Esophagus muscularis mucosa (tissue), 3 donors: Measurements from ENCODE around the gene IFT20.

Source experiments
- POLR2A ChIP-seq: fragments of 450-650 bp; IDR thresholded peaks from one replicate; pipeline ENCODE4 v1.6.1; 2017; ENCODE audit warnings: antibody characterized with exemption, moderate library complexity, mild to moderate bottlenecking, low read depth
- TF ChIP-seq, protein P1 (sequence below), 3 experiments: fragments of 200-600 bp in 2 of 3; fragments of 450-650 bp in 1 of 3; sonication (generic) in 2 of 3; IDR thresholded peaks; one replicate each; pipeline ENCODE4 v1.5.1; 2017 to 2019; ENCODE audit warnings: antibody characterized with exemption in 3 of 3, mild to moderate bottlenecking in 2 of 3, moderate library complexity in 1 of 3

DNA sequence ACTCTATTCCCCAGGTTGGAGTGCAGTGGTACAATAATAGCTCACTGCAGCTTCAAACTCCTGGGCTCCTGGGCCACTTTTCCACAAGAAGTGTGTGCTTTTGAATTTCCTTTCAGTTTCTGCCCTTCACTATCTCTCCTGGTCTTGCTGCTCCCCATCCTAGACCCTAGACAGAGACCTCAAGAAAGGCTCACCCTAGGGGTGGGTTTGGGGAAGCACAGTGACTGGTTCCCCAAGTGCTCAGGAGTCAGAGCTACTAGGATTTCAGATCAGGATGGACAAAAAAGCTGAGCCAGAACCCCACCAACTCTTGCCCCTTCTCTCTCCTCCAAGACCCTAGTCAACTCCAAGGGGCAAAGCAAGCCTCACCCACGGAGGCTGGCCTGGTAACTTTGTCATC lies 31.3 kb upstream of the IFT20 start:
- TF ChIP-seq, protein P1, sequence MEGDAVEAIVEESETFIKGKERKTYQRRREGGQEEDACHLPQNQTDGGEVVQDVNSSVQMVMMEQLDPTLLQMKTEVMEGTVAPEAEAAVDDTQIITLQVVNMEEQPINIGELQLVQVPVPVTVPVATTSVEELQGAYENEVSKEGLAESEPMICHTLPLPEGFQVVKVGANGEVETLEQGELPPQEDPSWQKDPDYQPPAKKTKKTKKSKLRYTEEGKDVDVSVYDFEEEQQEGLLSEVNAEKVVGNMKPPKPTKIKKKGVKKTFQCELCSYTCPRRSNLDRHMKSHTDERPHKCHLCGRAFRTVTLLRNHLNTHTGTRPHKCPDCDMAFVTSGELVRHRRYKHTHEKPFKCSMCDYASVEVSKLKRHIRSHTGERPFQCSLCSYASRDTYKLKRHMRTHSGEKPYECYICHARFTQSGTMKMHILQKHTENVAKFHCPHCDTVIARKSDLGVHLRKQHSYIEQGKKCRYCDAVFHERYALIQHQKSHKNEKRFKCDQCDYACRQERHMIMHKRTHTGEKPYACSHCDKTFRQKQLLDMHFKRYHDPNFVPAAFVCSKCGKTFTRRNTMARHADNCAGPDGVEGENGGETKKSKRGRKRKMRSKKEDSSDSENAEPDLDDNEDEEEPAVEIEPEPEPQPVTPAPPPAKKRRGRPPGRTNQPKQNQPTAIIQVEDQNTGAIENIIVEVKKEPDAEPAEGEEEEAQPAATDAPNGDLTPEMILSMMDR (IDR thresholded peaks at IDR 0.05), result no peak
- no peak for TF ChIP-seq POLR2A
